Hepatocyte (in vitro differentiated cells): ENCODE measurements around the gene HAGH.

Source experiments
- CTCF ChIP-seq: fragments of 200-600 bp; sonication (generic); IDR thresholded peaks from 2 replicates; pipeline ENCODE4 v1.5.1; 2016; ENCODE audit warnings: antibody characterized with exemption, mild to moderate bottlenecking; ENCODE audit not compliant: poor library complexity
- EZH2 ChIP-seq: fragments of 200-600 bp; sonication (generic); IDR thresholded peaks from 2 replicates; pipeline ENCODE4 v1.6.1; 2016; ENCODE audit warnings: antibody characterized with exemption, mild to moderate bottlenecking, borderline replicate concordance

- TF ChIP-seq CTCF (no peak), EZH2 (no peak)
Observed at GRCh38 chr16:1809281-1809801, 17.3 kb downstream of the HAGH start.
